GM23338 (cell line): ENCODE results near the gene OTOG. TPM values are rescaled to one million over a fixed set of nuclear protein-coding genes. Genes with fewer than 3 reads are reported as not detected.

Experiments used
- CTCF ChIP-seq, 2 experiments: fragments of 200-600 bp in 1 of 2; sonication (generic) in 1 of 2; conservative IDR thresholded peaks; 2 replicates each; pipeline versions ENCODE4 v1.5.1 to v1.6.1; 2016 to 2017; ENCODE audit warnings: antibody characterized with exemption in 2 of 2, low read depth in 2 of 2, mild to moderate bottlenecking in 2 of 2, moderate library complexity in 1 of 2
- ETS1 ChIP-seq: IDR thresholded peaks from 2 replicates; pipeline ENCODE4 v1.6.1; 2016; ENCODE audit warnings: antibody characterized with exemption
- EZH2 ChIP-seq: fragments of 200-600 bp; sonication (generic); IDR thresholded peaks from one replicate; pipeline ENCODE4 v1.8.0; 2017; ENCODE audit warnings: antibody characterized with exemption, mild to moderate bottlenecking, low read depth; ENCODE audit not compliant: unreplicated experiment
- JUNB ChIP-seq: IDR thresholded peaks from one replicate; pipeline ENCODE4 v1.6.1; 2016; ENCODE audit warnings: antibody characterized with exemption; ENCODE audit not compliant: unreplicated experiment
- POLR2AphosphoS5 ChIP-seq: IDR thresholded peaks from 2 replicates; pipeline ENCODE4 v1.6.1; 2016; ENCODE audit warnings: antibody characterized with exemption, low read depth
- ZNF331 ChIP-seq: fragments of 250-450 bp; sonication (Bioruptor Pico); IDR thresholded peaks from 2 replicates; pipeline ENCODE4 v1.5.0; 2020; ENCODE audit warnings: low read depth, mild to moderate bottlenecking, moderate library complexity
- ZNF462 ChIP-seq: fragments of 250-450 bp; sonication (Bioruptor Pico); IDR thresholded peaks from 2 replicates; pipeline ENCODE4 v1.5.0; 2020; ENCODE audit warnings: mild to moderate bottlenecking, moderate library complexity
- polyA plus RNA-seq: library from polyadenylated mRNA; unstranded; fragments of >200 nt; fragmentation: Nextera tagmentation; extraction: Ambion mirVana; gene quantifications from 2 replicates; pipeline ENCODE4 v1.2.1, GENCODE V29; 2016
- total RNA-seq: library from RNA; depleted of rRNA; stranded (reverse); fragments of >200 nt; shearing (Covaris generic); gene quantifications from 2 replicates; pipeline ENCODE4 v1.2.3, GENCODE V29; 2014

Gene OTOG
- total and polyA plus RNA-seq, 2 experiments from 2014 or later, result 0.40 to 0.52 TPM

GRCh38 chr11:17612221-17613188 lies 65.4 kb downstream of the OTOG start (continued):
- no peak for TF ChIP-seq ZNF462 (CRISPR knock-in tag)
- TF ChIP-seq EZH2, result no peak
- no peak for TF ChIP-seq ETS1
- no peak for TF ChIP-seq POLR2AphosphoS5
- TF ChIP-seq ZNF331 (CRISPR knock-in tag), result no peak
- no peak for TF ChIP-seq JUNB
- no peak for TF ChIP-seq CTCF (conservative IDR thresholded peaks at IDR 0.05; ENCODE audit: low read depth in 2 of 2)
